ENCODE data around the gene CDK1. TPM values are rescaled to one million over a fixed set of nuclear protein-coding genes. Genes with fewer than 3 reads are reported as not detected.

The CDK1 gene
- total and polyA plus RNA-seq, 9 donors, result 0.91 to 5.0 (median 3.6) TPM

DNA sequence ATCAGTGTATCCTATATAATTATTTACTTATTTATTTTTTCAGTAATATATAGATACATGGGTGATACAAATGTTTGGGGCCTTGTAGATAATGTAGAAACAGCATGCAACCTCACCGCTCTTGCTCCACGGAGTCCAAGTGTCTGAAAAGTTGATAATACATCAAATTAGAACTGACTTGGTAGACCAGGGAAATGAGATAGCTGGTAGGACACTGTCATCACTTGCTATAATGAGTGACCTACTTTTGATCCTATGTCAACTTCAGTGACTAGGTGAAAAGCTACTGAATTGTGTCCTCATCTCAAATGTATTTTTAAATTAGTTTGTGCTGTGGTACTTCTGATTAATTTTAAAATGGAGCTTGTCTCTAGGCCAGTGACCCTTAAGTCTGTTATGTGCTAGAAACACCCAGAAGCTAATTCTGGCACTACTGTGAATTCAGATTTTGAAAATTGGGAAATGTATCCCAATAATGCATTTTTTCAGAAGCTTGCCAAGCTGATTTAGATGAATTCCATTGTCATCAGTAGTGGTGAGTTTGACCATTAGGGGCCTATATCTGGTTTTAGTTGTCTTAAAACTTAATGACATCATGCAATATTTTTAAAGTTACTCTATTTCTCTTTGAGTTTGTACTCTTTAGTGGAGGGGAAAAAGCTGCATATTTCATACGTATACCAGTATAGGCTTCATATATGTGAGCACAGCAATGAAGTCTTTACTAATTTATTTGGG lies 17.4 kb downstream of the CDK1 start:
- TF ChIP-seq EP300 (IDR thresholded peaks at IDR 0.05), result no peak
- TF ChIP-seq, protein P1, sequence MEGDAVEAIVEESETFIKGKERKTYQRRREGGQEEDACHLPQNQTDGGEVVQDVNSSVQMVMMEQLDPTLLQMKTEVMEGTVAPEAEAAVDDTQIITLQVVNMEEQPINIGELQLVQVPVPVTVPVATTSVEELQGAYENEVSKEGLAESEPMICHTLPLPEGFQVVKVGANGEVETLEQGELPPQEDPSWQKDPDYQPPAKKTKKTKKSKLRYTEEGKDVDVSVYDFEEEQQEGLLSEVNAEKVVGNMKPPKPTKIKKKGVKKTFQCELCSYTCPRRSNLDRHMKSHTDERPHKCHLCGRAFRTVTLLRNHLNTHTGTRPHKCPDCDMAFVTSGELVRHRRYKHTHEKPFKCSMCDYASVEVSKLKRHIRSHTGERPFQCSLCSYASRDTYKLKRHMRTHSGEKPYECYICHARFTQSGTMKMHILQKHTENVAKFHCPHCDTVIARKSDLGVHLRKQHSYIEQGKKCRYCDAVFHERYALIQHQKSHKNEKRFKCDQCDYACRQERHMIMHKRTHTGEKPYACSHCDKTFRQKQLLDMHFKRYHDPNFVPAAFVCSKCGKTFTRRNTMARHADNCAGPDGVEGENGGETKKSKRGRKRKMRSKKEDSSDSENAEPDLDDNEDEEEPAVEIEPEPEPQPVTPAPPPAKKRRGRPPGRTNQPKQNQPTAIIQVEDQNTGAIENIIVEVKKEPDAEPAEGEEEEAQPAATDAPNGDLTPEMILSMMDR (IDR thresholded peaks at IDR 0.05), result no peak
- TF ChIP-seq POLR2A (IDR thresholded peaks at IDR 0.05), result no peak
- intact Hi-C loops (cut with DNase I), result no loop called here
- Histone ChIP-seq H3K27ac (no peak overlapping the region), H3K9me3 (no peaks in the 10 kb centered on the region), H3K4me1 (ENCODE audit: insufficient read depth) (no peaks in the 10 kb centered on the region), H3K27me3 (no peaks in the 10 kb centered on the region), H3K36me3 (no peaks in the 10 kb centered on the region), H3K4me3 (no peak overlapping the region)
- no peak for DNase-seq
- WGBS, 3 donors, result 97 to 98% (median 98%) methylated on average over 3 of the region's 3 CpGs

DNA sequence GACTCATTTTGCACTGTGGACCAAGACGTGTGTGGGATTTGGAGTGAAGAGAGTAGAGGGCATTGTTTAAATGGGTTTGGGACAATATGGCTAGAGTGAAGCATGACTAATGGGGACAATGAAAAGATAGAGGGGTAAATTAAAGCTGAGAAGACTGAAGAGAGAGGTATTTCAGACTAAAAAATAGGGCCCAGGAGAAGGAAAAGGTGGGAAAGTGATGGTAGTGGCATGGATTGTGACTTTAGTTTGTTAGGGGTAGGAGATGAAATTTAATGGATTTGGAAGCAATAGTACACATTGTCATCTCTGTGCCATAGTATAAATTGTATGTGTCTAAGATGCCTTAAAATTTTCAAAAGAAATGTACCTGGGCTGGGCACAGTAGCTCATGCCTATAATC lies 18.2 kb downstream of the CDK1 start:
- H3K27ac ChIP-seq, result no peak overlapping the region
- H3K9me3 ChIP-seq, result no peaks in the 10 kb centered on the region
- no peaks in the 10 kb centered on the region for H3K36me3 ChIP-seq
- intact Hi-C loops (cut with DNase I), result no loop called here
- TF ChIP-seq, protein P1 (IDR thresholded peaks at IDR 0.05), result no peak
- TF ChIP-seq EP300 (IDR thresholded peaks at IDR 0.05) (no peak), POLR2A (IDR thresholded peaks at IDR 0.05) (no peak)
- no peaks in the 10 kb centered on the region for H3K27me3 ChIP-seq
- no peak overlapping the region for H3K4me3 ChIP-seq
- WGBS, 3 donors, result 97 to 100% (median 98%) methylated on average over 1 of the region's 1 CpG
- H3K4me1 ChIP-seq (ENCODE audit: insufficient read depth), result no peaks in the 10 kb centered on the region
- no peak for DNase-seq

DNA sequence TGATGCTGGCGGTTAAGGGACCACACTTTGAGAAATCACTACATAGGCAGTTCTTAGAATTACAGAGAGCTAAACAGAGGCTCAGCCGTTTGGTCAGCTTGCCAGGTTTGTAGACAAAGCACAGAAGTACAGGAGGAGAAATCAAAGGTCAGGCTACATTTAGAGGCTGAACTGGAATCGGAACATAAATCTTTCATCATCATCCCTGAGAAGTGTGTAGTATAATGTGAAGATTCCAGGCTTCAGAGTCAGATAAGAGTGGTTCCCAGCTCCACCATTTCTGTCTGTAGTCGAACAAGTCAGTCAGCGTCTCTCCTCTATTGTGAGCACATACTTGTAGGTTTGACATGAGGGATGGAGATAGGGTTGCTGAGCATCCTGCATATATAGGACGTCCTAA lies 18.9 kb downstream of the CDK1 start:
- H3K27ac ChIP-seq, result no peak overlapping the region
- WGBS, 3 donors, result 76 to 95% (median 78%) methylated on average over 6 of the region's 6 CpGs
- no peaks in the 10 kb centered on the region for H3K27me3 ChIP-seq
- peaks cover 1% of the 10 kb centered on the region for H3K4me1 ChIP-seq (ENCODE audit: insufficient read depth)
- no peak for TF ChIP-seq POLR2A (IDR thresholded peaks at IDR 0.05)
- TF ChIP-seq, protein P1 (IDR thresholded peaks at IDR 0.05), result no peak
- TF ChIP-seq EP300 (IDR thresholded peaks at IDR 0.05), result no peak
- H3K9me3 ChIP-seq, result no peaks in the 10 kb centered on the region
- DNase-seq, result no peak
- H3K36me3 ChIP-seq, result no peaks in the 10 kb centered on the region
- no peak overlapping the region for H3K4me3 ChIP-seq
- intact Hi-C loops (cut with DNase I), result no loop called here

DNA sequence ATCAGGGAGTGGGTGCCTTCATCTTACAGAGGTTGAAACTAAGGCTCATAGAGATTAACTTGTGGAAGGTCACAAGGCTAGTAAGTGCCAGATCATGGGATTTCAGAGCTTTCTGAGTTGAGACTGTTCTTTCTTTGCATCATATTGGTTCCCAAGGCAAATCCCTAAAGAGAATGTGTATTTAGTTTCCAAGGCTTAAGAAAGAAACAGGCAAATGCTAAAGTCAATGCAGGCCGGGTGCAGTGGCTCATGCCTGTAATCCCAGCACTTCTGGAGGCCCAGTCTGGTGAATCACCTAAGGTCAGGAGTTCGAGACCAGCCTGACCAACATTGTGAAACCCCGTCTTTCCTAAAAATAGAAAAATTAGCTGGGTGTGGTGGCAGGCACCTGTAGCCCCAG lies 19.8 kb downstream of the CDK1 start:
- TF ChIP-seq, protein P1 (IDR thresholded peaks at IDR 0.05), result no peak
- TF ChIP-seq EP300 (IDR thresholded peaks at IDR 0.05) (no peak), POLR2A (IDR thresholded peaks at IDR 0.05) (no peak)
- no peaks in the 10 kb centered on the region for H3K9me3 ChIP-seq
- H3K4me1 ChIP-seq (ENCODE audit: insufficient read depth), result peaks cover 1% of the 10 kb centered on the region
- no peaks in the 10 kb centered on the region for H3K27me3 ChIP-seq
- no peak overlapping the region for H3K4me3 ChIP-seq
- intact Hi-C loops (cut with DNase I), result no loop called here
- WGBS, 3 donors, result 94 to 99% (median 96%) methylated on average over 3 of the region's 3 CpGs
- H3K36me3 ChIP-seq, result no peaks in the 10 kb centered on the region
- DNase-seq, result no peak
- no peak overlapping the region for H3K27ac ChIP-seq
